HCT116 (cell line): ENCODE data around the gene HMGN1. TPM values are rescaled to one million over a fixed set of nuclear protein-coding genes. Genes with fewer than 3 reads are reported as not detected.

Source experiments
- ATAC-seq: fragments of 200-7000 bp; cut with Tn5 transposase; 2 replicates; pipeline ENCODE4 v1.9.1; 2020; ENCODE audit warnings: mild to moderate bottlenecking, moderate library complexity
- BruUV-seq: library from RNA; stranded (reverse); fragments of 400-500 nt; replicated peaks from 2 replicates; lab custom pipeline; 2021; lab: Mats Ljungman, UMichigan
- CTCF ChIA-PET: fragments of 300-600 bp; sonication (Branson Sonifier 250); formaldehyde crosslinking; loops from one replicate; lab custom pipeline; 2021; ENCODE audit warnings: antibody characterized with exemption; lab: Charles Lee
- POLR2A ChIA-PET: fragments of 300-600, 350-600 bp; sonication (Branson Sonifier 250); formaldehyde crosslinking; loops from one replicate; lab custom pipeline; 2021; ENCODE audit warnings: antibody characterized with exemption; lab: Charles Lee
- RAD21 ChIA-PET, 2 experiments: fragments of 300-600 bp; sonication (Branson Sonifier 250); formaldehyde crosslinking; loops; one replicate each; lab custom pipeline; 2023; ENCODE audit warnings: low total read pairs in 2 of 2; ENCODE audit not compliant: uncharacterized antibody in 2 of 2, unreplicated experiment in 2 of 2, low non-redundant PET in 1 of 2; lab: Charles Lee
- DNase-seq: peaks from one replicate; pipeline ENCODE4 v3.0.0-alpha.2; 2010; ENCODE audit warnings: low read depth, low spot score
- H2AFZ ChIP-seq: fragments of 200-600 bp; shearing (Covaris generic), sonication (generic); 2 replicates; pipeline ENCODE4 v1.6.1; 2017; ENCODE audit warnings: low read depth, mixed run types, mixed read lengths, antibody characterized with exemption, low read length; ENCODE audit not compliant: poor library complexity, severe bottlenecking
- H3K27ac ChIP-seq: 2 replicates; pipeline ENCODE4 v1.5.1; 2012; ENCODE audit warnings: low read depth, low read length
- H3K27me3 ChIP-seq: fragments of 200-600 bp; sonication (generic); 2 replicates; pipeline ENCODE4 v1.6.1; 2016; ENCODE audit warnings: mixed run types, low read length, mixed read lengths; ENCODE audit not compliant: insufficient read depth
- H3K36me3 ChIP-seq, 2 experiments: fragments of 200-500 bp in 1 of 2; fragments of 200-600 bp in 1 of 2; sonication (Bioruptor generic) in 1 of 2; sonication (generic) in 1 of 2; 2 replicates each; pipeline versions ENCODE4 v1.5.1 to v1.6.1; 2014 to 2016; ENCODE audit warnings: low read length in 2 of 2, inconsistent platforms in 1 of 2, mixed read lengths in 1 of 2, mixed run types in 1 of 2; ENCODE audit not compliant: insufficient read depth in 2 of 2, control insufficient read depth in 1 of 2
- H3K4me1 ChIP-seq, 2 experiments: fragments of 200-600 bp in 1 of 2; sonication (generic) in 1 of 2; 2 replicates each; pipeline versions ENCODE4 v1.5.1 to v1.6.1; 2012 to 2017; ENCODE audit warnings: low read length in 2 of 2, inconsistent platforms in 1 of 2, mild to moderate bottlenecking in 1 of 2, mixed read lengths in 1 of 2, mixed run types in 1 of 2, moderate library complexity in 1 of 2; ENCODE audit not compliant: insufficient read depth in 2 of 2, control insufficient read depth in 1 of 2
- H3K4me2 ChIP-seq: fragments of 200-600 bp; sonication (generic); 2 replicates; pipeline ENCODE4 v1.6.1; 2017; ENCODE audit warnings: mixed run types, low read length, mixed read lengths
- H3K4me3 ChIP-seq, 2 experiments: fragments of 200-600 bp in 1 of 2; sonication (generic) in 1 of 2; replicated peaks in 1 of 2; 2 replicates each; pipeline ENCODE4 v1.5.1; 2011 to 2016; ENCODE audit warnings: low read length in 2 of 2, control low read depth in 1 of 2, low read depth in 1 of 2, mild to moderate bottlenecking in 1 of 2, mixed read lengths in 1 of 2, mixed run types in 1 of 2
- H3K79me2 ChIP-seq: fragments of 200-600 bp; sonication (generic); 2 replicates; pipeline ENCODE4 v1.6.1; 2017; ENCODE audit warnings: mild to moderate bottlenecking, mixed run types, low read length, moderate library complexity, mixed read lengths; ENCODE audit not compliant: insufficient read depth
- H3K9ac ChIP-seq: fragments of 200-600 bp; sonication (generic); 2 replicates; pipeline ENCODE4 v1.6.1; 2016; ENCODE audit warnings: low read length, mixed read lengths
- H3K9me2 ChIP-seq: fragments of 200-600 bp; sonication (generic), shearing (Covaris generic); 2 replicates; pipeline ENCODE4 v1.6.1; 2017; ENCODE audit warnings: mixed run types, mild to moderate bottlenecking, moderate library complexity; ENCODE audit not compliant: insufficient read depth
- H3K9me3 ChIP-seq, 2 experiments: fragments of 200-500 bp in 1 of 2; fragments of 200-600 bp in 1 of 2; sonication (Bioruptor generic) in 1 of 2; sonication (generic) in 1 of 2; 2 replicates each; pipeline ENCODE4 v1.6.1; 2014 to 2017; ENCODE audit warnings: low read length in 2 of 2, mixed read lengths in 2 of 2, inconsistent platforms in 1 of 2, low read depth in 1 of 2, mild to moderate bottlenecking in 1 of 2, mixed run types in 1 of 2, moderate library complexity in 1 of 2; ENCODE audit not compliant: control insufficient read depth in 1 of 2, insufficient read depth in 1 of 2
- H4K20me1 ChIP-seq: fragments of 200-600 bp; sonication (generic), shearing (Covaris generic); 2 replicates; pipeline ENCODE4 v1.6.1; 2017; ENCODE audit warnings: mixed run types, mild to moderate bottlenecking, moderate library complexity; ENCODE audit not compliant: insufficient read depth
- CBX3 ChIP-seq: IDR thresholded peaks from 2 replicates; pipeline ENCODE4 v1.6.1; 2012; ENCODE audit warnings: low read depth
- EGR1 ChIP-seq: IDR thresholded peaks from 2 replicates; pipeline ENCODE4 v1.6.1; 2012; ENCODE audit warnings: low read depth
- ELF1 ChIP-seq: IDR thresholded peaks from 2 replicates; pipeline ENCODE4 v1.6.1; 2012; ENCODE audit warnings: low read depth, borderline replicate concordance
- EZH2 ChIP-seq: fragments of 200-600 bp; sonication (generic); IDR thresholded peaks from 2 replicates; pipeline ENCODE4 v1.6.1; 2017; ENCODE audit warnings: antibody characterized with exemption, mixed run types
- FOSL1 ChIP-seq: IDR thresholded peaks from 2 replicates; pipeline ENCODE4 v1.6.1; 2012; ENCODE audit warnings: low read depth
- JUND ChIP-seq: IDR thresholded peaks from 2 replicates; pipeline ENCODE4 v1.6.1; 2012
- POLR2A ChIP-seq: IDR thresholded peaks from 2 replicates; pipeline ENCODE4 v1.7.0; 2011; ENCODE audit warnings: borderline replicate concordance; ENCODE audit not compliant: insufficient read depth, insufficient read length; ENCODE audit errors: extremely low read depth
- RAD21 ChIP-seq: IDR thresholded peaks from 2 replicates; pipeline ENCODE4 v1.6.1; 2012; ENCODE audit warnings: low read depth, mild to moderate bottlenecking
- TCF7L2 ChIP-seq: IDR thresholded peaks from 2 replicates; pipeline ENCODE4 v1.7.0; 2011; ENCODE audit warnings: borderline replicate concordance, inconsistent platforms; ENCODE audit not compliant: insufficient read depth, insufficient read length; ENCODE audit errors: extremely low read depth
- YY1 ChIP-seq: IDR thresholded peaks from 2 replicates; pipeline ENCODE4 v1.6.1; 2011; ENCODE audit warnings: low read length, low read depth, moderate library complexity, mild to moderate bottlenecking; ENCODE audit not compliant: insufficient replicate concordance; ENCODE audit errors: extremely low read depth
- ZBTB33 ChIP-seq: IDR thresholded peaks from 2 replicates; pipeline ENCODE4 v1.6.1; 2011; ENCODE audit warnings: mild to moderate bottlenecking, low read length, moderate library complexity; ENCODE audit not compliant: insufficient replicate concordance; ENCODE audit errors: extremely low read depth
- ZFX ChIP-seq: fragments of 450-650 bp; IDR thresholded peaks from 2 replicates; pipeline ENCODE4 v1.6.1; 2017
- intact Hi-C: fragments of 100-400 bp; cut with micrococcal nuclease; formaldehyde crosslinking; loops from 2 replicates; pipeline ENCODE4 v1.10.0; 2022
- total RNA-seq: library from RNA; stranded (reverse); gene quantifications from one replicate; pipeline ENCODE4 v1.2.1, GENCODE V29; 2021; ENCODE audit not compliant: unreplicated experiment
- TF ChIP-seq, protein P1 (sequence below): IDR thresholded peaks from 2 replicates; pipeline ENCODE4 v1.6.1; 2012

The HMGN1 gene
- total RNA-seq, 1 experiment from 2014 or later = 399 TPM

GRCh38 chr21:39334611-39335010, 14.3 kb downstream of the HMGN1 start:
- Histone ChIP-seq H3K4me1 (no peaks in the 10 kb centered on the region), H3K4me3 (no peak overlapping the region), H4K20me1 (no peaks in the 10 kb centered on the region), H3K4me2 (no peak overlapping the region), H3K9me3 (no peaks in the 10 kb centered on the region), H3K27ac (no peak overlapping the region), H3K79me2 (no peaks in the 10 kb centered on the region), H3K36me3 (no peaks in the 10 kb centered on the region), H3K9ac (no peak overlapping the region), H3K9me2 (no peaks in the 10 kb centered on the region), H3K27me3 (no peaks in the 10 kb centered on the region), H2AFZ (no peak overlapping the region)
- POLR2A ChIA-PET = no interaction called here
- RAD21 ChIA-PET = no interaction called here
- CTCF ChIA-PET = no interaction called here
- no peak for DNase-seq
- no TSS peak for BruUV-seq
- ATAC-seq = no peak
- TF ChIP-seq RAD21 = no peak
- TF ChIP-seq EGR1 = no peak
- no peak for TF ChIP-seq POLR2A
- no peak for TF ChIP-seq CBX3
- TF ChIP-seq JUND = no peak
- TF ChIP-seq ZFX = no peak
- no peak for TF ChIP-seq TCF7L2
- TF ChIP-seq EZH2 = no peak
- intact Hi-C loops = no loop called here

DNA sequence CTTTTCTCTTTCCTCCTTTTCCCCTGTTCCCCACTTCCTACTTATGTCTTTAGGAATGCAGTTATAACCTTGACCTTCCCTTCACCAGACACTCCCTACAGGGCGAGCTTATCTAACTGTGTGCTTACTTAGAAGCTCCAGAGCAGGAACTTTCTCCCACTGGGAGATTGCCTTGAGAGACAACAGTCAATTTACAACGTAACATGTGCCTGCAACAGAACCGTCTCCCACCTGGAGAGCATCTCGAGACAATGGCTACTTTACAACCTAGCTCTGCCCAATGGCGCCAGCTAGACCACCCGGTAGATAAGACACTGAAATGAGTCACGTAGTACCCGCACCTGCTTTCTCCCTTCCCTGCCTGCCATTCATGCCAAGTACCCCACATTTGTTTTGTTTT, 16.7 kb downstream of the HMGN1 start:
- CTCF ChIA-PET = no interaction called here
- RAD21 ChIA-PET = no interaction called here
- Histone ChIP-seq H3K4me3 (no peak overlapping the region), H3K4me2 (no peak overlapping the region), H3K9me3 (no peaks in the 10 kb centered on the region), H3K4me1 (no peaks in the 10 kb centered on the region), H3K9ac (no peak overlapping the region), H3K27me3 (no peaks in the 10 kb centered on the region), H3K79me2 (no peaks in the 10 kb centered on the region), H3K27ac (no peak overlapping the region), H2AFZ (no peak overlapping the region), H4K20me1 (no peaks in the 10 kb centered on the region), H3K9me2 (no peaks in the 10 kb centered on the region), H3K36me3 (no peaks in the 10 kb centered on the region)
- no TSS peak for BruUV-seq
- TF ChIP-seq ELF1 = no peak
- no peak for TF ChIP-seq YY1
- TF ChIP-seq, protein P1, sequence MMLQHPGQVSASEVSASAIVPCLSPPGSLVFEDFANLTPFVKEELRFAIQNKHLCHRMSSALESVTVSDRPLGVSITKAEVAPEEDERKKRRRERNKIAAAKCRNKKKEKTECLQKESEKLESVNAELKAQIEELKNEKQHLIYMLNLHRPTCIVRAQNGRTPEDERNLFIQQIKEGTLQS = no peak
- TF ChIP-seq ZBTB33 = no peak
- no peak for TF ChIP-seq FOSL1
- POLR2A ChIA-PET = no interaction called here
- no peak for ATAC-seq
- DNase-seq = no peak
- intact Hi-C loops = no loop called here
